WERI-Rb-1 (cell line): ENCODE measurements around the gene ADCK2.

Experiments
- DNase-seq: peaks from one replicate; pipeline ENCODE4 v3.0.0-alpha.2; 2020
- H3K27ac ChIP-seq: fragments of 250-450 bp; sonication (Bioruptor Pico); 2 replicates; pipeline ENCODE4 v1.5.1; 2020; ENCODE audit warnings: mild to moderate bottlenecking, moderate library complexity
- H3K27me3 ChIP-seq: fragments of 250-450 bp; sonication (Bioruptor Pico); 2 replicates; pipeline ENCODE4 v1.5.1; 2021; ENCODE audit warnings: mild to moderate bottlenecking, low read depth, moderate library complexity; ENCODE audit not compliant: insufficient read depth, severe bottlenecking
- H3K36me3 ChIP-seq: fragments of 250-450 bp; sonication (Bioruptor Pico); 2 replicates; pipeline ENCODE4 v1.5.1; 2020; ENCODE audit warnings: mild to moderate bottlenecking, moderate library complexity
- H3K4me3 ChIP-seq: 2 replicates; pipeline ENCODE4 v1.5.1; 2011; ENCODE audit warnings: low read depth, mild to moderate bottlenecking, control low read depth, low read length
- H3K9me3 ChIP-seq: fragments of 250-450 bp; sonication (Bioruptor Pico); 2 replicates; pipeline ENCODE4 v1.5.1; 2021; ENCODE audit warnings: mild to moderate bottlenecking, moderate library complexity; ENCODE audit not compliant: severe bottlenecking
- TF ChIP-seq, protein P1 (sequence below): IDR thresholded peaks from 2 replicates; pipeline ENCODE4 v1.5.1; 2011; ENCODE audit warnings: low read depth, mild to moderate bottlenecking, control low read depth, inconsistent platforms, low read length

Gene ADCK2

DNA sequence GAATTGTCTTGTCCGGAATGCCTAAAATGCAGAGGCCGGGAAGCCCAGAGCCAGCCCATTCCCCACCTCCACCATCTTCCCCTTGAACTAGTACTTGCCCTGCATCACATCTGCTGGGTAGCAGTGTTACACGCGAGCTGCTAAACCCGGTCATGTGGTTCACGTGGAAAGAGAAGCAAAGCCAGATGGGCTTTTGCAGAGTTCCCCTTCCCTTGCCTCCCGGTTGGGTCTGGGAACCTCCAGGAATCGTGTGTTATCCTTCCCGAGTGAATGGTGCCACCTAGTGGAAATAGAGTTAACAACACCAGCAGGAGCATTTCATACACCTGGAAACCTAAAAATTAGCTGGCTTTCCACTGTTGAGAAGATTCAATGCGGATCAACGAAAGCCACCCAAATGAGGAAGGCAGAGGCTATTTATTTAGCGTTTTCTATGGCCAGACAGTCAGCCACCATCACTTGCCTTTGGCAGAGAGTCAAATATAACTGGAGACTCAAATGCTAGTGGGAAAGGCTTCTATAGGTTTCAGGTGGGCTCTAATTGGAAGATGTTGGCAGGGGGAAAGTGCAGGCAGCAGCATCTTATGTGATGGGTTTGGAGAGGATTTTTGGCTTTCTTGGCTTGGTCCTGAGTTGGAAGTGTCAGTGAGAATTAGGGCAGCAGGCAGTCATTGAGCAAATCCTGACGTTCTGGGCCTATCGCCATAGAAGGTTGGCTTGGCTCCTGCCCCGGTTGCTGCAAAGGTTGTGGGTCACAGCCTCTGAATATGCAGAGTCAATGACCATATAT, 19.2 kb upstream of the ADCK2 start:
- H3K36me3 ChIP-seq, result no peaks in the 10 kb centered on the region
- no peak overlapping the region for H3K27ac ChIP-seq
- DNase-seq, result peak; percentile 83
- no peaks in the 10 kb centered on the region for H3K27me3 ChIP-seq
- H3K4me3 ChIP-seq, result no peak overlapping the region
- no peaks in the 10 kb centered on the region for H3K9me3 ChIP-seq
- TF ChIP-seq, protein P1, sequence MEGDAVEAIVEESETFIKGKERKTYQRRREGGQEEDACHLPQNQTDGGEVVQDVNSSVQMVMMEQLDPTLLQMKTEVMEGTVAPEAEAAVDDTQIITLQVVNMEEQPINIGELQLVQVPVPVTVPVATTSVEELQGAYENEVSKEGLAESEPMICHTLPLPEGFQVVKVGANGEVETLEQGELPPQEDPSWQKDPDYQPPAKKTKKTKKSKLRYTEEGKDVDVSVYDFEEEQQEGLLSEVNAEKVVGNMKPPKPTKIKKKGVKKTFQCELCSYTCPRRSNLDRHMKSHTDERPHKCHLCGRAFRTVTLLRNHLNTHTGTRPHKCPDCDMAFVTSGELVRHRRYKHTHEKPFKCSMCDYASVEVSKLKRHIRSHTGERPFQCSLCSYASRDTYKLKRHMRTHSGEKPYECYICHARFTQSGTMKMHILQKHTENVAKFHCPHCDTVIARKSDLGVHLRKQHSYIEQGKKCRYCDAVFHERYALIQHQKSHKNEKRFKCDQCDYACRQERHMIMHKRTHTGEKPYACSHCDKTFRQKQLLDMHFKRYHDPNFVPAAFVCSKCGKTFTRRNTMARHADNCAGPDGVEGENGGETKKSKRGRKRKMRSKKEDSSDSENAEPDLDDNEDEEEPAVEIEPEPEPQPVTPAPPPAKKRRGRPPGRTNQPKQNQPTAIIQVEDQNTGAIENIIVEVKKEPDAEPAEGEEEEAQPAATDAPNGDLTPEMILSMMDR, result peak; percentile 73

DNA sequence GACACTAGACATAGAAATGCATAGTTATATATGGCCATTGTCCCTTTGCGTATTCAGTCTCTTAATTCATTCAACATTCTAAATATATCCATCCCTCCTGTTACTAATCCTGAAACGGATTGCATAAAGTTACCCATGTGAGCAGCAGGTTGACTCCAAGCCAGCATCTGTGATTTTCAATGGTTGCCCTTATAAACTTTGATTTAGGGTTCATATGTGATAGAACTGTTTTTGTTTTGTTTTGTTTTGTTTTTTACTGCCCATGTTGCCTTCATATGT, 18.7 kb upstream of the ADCK2 start:
- TF ChIP-seq, protein P1, result no peak
- H3K9me3 ChIP-seq, result no peaks in the 10 kb centered on the region
- H3K27me3 ChIP-seq, result no peaks in the 10 kb centered on the region
- no peak for DNase-seq
- no peaks in the 10 kb centered on the region for H3K36me3 ChIP-seq
- no peak overlapping the region for H3K27ac ChIP-seq
- no peak overlapping the region for H3K4me3 ChIP-seq

DNA sequence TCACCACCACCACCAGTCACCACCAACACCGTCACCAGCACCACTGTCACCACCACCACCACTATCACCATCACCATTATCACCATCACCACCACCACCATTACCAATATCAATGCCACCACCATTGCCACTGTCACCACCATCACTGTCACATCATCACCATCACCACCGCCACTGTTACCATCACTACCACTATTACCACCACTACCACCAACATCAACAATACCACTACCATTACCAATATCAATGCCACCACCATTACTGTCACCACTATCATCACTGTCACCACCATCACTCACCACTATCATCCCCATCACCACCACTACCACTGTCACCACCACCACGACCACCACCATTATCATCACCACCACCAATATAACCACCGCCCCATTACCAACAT, 18.1 kb upstream of the ADCK2 start:
- Histone ChIP-seq H3K36me3 (no peaks in the 10 kb centered on the region), H3K27me3 (no peaks in the 10 kb centered on the region), H3K9me3 (no peaks in the 10 kb centered on the region), H3K4me3 (no peak overlapping the region), H3K27ac (no peak overlapping the region)
- no peak for DNase-seq
- TF ChIP-seq, protein P1, result no peak

DNA sequence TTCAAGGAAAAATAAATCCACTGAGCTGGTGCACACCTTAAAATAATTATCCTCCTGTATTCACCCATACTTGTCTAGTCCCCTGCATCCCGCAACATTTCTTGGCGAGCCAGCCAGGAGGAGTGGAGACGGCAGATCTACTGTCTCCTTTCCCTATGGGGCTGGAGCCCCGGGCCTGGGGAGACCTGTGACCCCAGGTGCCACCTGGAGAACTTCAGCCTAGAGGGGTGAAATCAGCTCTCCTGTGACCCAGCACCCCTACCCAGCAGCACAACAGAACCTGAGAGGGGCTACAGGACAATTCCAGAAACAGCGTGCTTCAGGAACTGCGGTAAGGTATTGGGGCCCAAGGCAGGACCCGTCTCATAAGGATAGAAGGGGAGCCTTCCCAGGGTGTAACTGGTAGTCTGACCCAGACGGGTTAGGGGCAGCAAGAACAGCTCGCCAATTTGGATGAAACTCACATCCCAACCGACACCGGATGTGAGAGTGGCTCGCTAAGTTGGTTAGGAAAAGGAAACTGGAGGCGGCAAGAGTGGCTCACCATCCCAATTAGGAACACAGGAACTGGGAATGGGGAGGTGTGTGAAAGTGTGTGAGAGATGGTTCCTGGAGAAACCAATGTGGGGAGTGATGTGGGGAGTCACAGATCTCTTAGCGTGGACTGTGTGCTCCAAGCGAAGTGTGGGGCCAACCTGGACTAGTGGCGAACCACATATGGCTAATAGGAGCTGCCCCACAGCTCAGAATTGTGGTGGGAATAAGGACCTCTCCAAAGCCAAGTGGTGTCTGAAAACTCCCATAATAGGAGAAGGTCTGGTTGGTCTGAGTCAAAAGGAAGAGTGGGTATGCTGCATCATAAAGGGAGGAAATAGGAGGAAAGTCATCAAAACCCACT, 17.0 kb upstream of the ADCK2 start:
- TF ChIP-seq, protein P1, result no peak

DNA sequence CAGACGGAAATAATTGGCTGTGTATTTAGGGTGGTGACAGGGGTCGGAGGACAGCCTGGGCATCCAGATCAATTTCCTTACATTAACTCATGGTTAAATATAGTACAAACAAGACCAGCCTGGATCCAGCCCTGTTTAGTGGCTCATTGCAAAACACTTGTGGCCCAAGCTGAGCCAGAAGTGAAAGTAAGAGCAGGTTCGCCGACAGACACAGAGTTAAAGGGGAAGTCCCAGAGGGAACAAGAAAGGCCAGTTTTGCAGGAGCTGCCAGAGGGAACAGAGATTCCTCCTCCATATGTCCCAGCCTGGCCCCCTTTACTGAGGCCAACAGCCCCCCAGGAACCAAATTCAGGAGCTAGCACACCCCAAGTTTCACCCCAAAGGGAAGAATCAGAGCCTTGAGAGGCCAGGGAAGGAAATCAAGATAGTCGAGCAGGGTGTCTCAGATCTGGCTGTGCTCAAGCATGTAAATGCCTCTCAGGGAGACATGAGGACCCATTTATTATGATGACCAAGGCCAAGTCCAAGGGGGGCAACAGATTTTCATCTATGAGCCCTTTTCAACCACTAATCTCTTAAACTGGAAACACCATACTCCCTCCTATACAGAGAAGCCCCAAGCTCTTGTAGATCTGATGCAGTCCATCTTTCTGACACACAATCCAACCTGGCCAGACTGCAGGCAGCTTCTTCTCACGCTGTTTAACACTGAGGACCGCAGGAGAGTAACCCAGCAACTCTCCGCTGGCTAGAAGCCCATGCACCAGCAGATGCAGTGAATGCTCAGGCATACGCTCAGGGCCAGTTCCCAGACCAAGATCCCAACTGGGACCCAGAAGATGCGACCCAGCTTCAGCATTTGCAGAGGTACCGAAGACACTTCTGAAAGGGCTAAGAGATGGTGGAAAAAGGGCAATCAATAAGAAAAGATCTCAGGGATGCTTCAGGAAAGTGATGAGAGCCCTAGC, 15.9 kb upstream of the ADCK2 start:
- Histone ChIP-seq H3K36me3 (no peaks in the 10 kb centered on the region), H3K9me3 (no peaks in the 10 kb centered on the region), H3K4me3 (no peak overlapping the region), H3K27me3 (no peaks in the 10 kb centered on the region), H3K27ac (no peak overlapping the region)
- TF ChIP-seq, protein P1, result no peak
- no peak for DNase-seq

More for the DNA sequence above, 17.0 kb upstream of the ADCK2 start:
- no peak for DNase-seq
- no peak overlapping the region for H3K4me3 ChIP-seq
- H3K36me3 ChIP-seq, result no peaks in the 10 kb centered on the region
- no peaks in the 10 kb centered on the region for H3K9me3 ChIP-seq
- no peak overlapping the region for H3K27ac ChIP-seq
- H3K27me3 ChIP-seq, result no peaks in the 10 kb centered on the region
